ENCODE data around the gene LRMDA.
A peak's percentile ranks its signal among the peaks of the same experiment; 100 is the strongest.
"Not testable (repeated sequence)": the region's sequence is repeated elsewhere in the genome, so short reads cannot be mapped to it uniquely, and the experiment has no call there.

Gene LRMDA

GRCh38 chr10:75723319-75723980 is 292.0 kb downstream of the LRMDA start:
- no peak for DNase-seq

- DNase-seq: no peak
Observed at GRCh38 chr10:75724047-75724446, 292.6 kb downstream of the LRMDA start.

GRCh38 chr10:75726522-75727483 is 295.4 kb downstream of the LRMDA start:
- DNase-seq: peak; percentile 26 to 66

- no peak for DNase-seq
Observed at GRCh38 chr10:75730847-75731246, 299.4 kb downstream of the LRMDA start.

GRCh38 chr10:75733135-75733890 is 301.9 kb downstream of the LRMDA start:
- DNase-seq: no peak

GRCh38 chr10:75736151-75736640 is 304.8 kb downstream of the LRMDA start:
- no peak for DNase-seq

GRCh38 chr10:75736889-75737579 is 305.6 kb downstream of the LRMDA start:
- no peak for DNase-seq

GRCh38 chr10:75737580-75737949 is 306.1 kb downstream of the LRMDA start:
- no peak for DNase-seq

- no peak for DNase-seq
Observed at GRCh38 chr10:75738924-75739323, 307.5 kb downstream of the LRMDA start.

GRCh38 chr10:75739414-75740143 is 308.2 kb downstream of the LRMDA start:
- DNase-seq: no peak

GRCh38 chr10:75740541-75740940 is 309.1 kb downstream of the LRMDA start:
- no peak for DNase-seq

- no peak for DNase-seq
Observed at GRCh38 chr10:75742355-75742754, 310.9 kb downstream of the LRMDA start.

- DNase-seq: no peak
Observed at GRCh38 chr10:75743291-75743778, 311.9 kb downstream of the LRMDA start.

GRCh38 chr10:75744261-75744660 is 312.8 kb downstream of the LRMDA start:
- no peak for DNase-seq

- no peak for DNase-seq
Observed at GRCh38 chr10:75746356-75746755, 314.9 kb downstream of the LRMDA start.

- DNase-seq: not testable (repeated sequence)
Observed at GRCh38 chr10:75750093-75750875, 318.9 kb downstream of the LRMDA start.

GRCh38 chr10:75751232-75751631 is 319.8 kb downstream of the LRMDA start:
- no peak for DNase-seq

GRCh38 chr10:75753621-75754020 is 322.2 kb downstream of the LRMDA start:
- no peak for DNase-seq

GRCh38 chr10:75754096-75754831 is 322.8 kb downstream of the LRMDA start:
- no peak for DNase-seq

GRCh38 chr10:75755528-75755927 is 324.1 kb downstream of the LRMDA start:
- no peak for DNase-seq
